GM20431 (cell line): ENCODE measurements around the gene BABAM2.

Experiments used
- in situ Hi-C: fragments of 300-500 bp; cut with MseI, MboI; formaldehyde crosslinking; loops from one replicate; pipeline ENCODE4 v1.15.0; 2020; ENCODE audit warnings: low sequenced_read_pairs; ENCODE audit not compliant: unreplicated experiment

Gene BABAM2

GRCh38 chr2:28344756-28345373 is 454.3 kb downstream of the BABAM2 start:
- in situ Hi-C loops: no loop called here

GRCh38 chr2:28345619-28346018 is 455.1 kb downstream of the BABAM2 start:
- in situ Hi-C loops: no loop called here

GRCh38 chr2:28346587-28346986 is 456.1 kb downstream of the BABAM2 start:
- in situ Hi-C loops: no loop called here

GRCh38 chr2:28347193-28347592 is 456.7 kb downstream of the BABAM2 start:
- in situ Hi-C loops: no loop called here

- in situ Hi-C loops: no loop called here
Observed at GRCh38 chr2:28347596-28347995, 457.1 kb downstream of the BABAM2 start.

- in situ Hi-C loops: no loop called here
Observed at GRCh38 chr2:28348149-28348567, 457.6 kb downstream of the BABAM2 start.

- in situ Hi-C loops: no loop called here
Observed at GRCh38 chr2:28348921-28349320, 458.4 kb downstream of the BABAM2 start.

- in situ Hi-C loops: no loop called here
Observed at GRCh38 chr2:28349546-28350165, 459.1 kb downstream of the BABAM2 start.

GRCh38 chr2:28350196-28350595 is 459.7 kb downstream of the BABAM2 start:
- in situ Hi-C loops: no loop called here

GRCh38 chr2:28350791-28351285 is 460.3 kb downstream of the BABAM2 start:
- in situ Hi-C loops: no loop called here

- in situ Hi-C loops: no loop called here
Observed at GRCh38 chr2:28351621-28352020, 461.1 kb downstream of the BABAM2 start.

- in situ Hi-C loops: no loop called here
Observed at GRCh38 chr2:28352104-28352503, 461.6 kb downstream of the BABAM2 start.

GRCh38 chr2:28352610-28353195 is 462.2 kb downstream of the BABAM2 start:
- in situ Hi-C loops: no loop called here

GRCh38 chr2:28354920-28355520 is 464.5 kb downstream of the BABAM2 start:
- in situ Hi-C loops: no loop called here

- in situ Hi-C loops: no loop called here
Observed at GRCh38 chr2:28355521-28356094, 465.1 kb downstream of the BABAM2 start.

- in situ Hi-C loops: no loop called here
Observed at GRCh38 chr2:28356095-28356911, 465.8 kb downstream of the BABAM2 start.

GRCh38 chr2:28357055-28357454 is 466.5 kb downstream of the BABAM2 start:
- in situ Hi-C loops: no loop called here

GRCh38 chr2:28357948-28358667 is 467.6 kb downstream of the BABAM2 start:
- in situ Hi-C loops: no loop called here

- in situ Hi-C loops: no loop called here
Observed at GRCh38 chr2:28358668-28359201, 468.2 kb downstream of the BABAM2 start.
